Ovary (tissue), 9 donors: Measurements from ENCODE around the gene SLCO4C1. TPM values are rescaled to one million over a fixed set of nuclear protein-coding genes. Genes with fewer than 3 reads are reported as not detected.

Source experiments
- DNase-seq, 5 donors: peaks; one replicate each; pipeline ENCODE4 v3.0.0-alpha.2; 2019 to 2020
- H3K27ac ChIP-seq, 2 donors: fragments of 200-600 bp; one replicate each; pipeline versions ENCODE4 v1.5.1 to v1.8.0; 2019 to 2022
- H3K27me3 ChIP-seq: fragments of 200-600 bp; one replicate; pipeline ENCODE4 v1.8.0; 2022
- H3K36me3 ChIP-seq: fragments of 200-600 bp; sonication (generic); one replicate; pipeline ENCODE4 v1.5.1; 2019
- H3K4me1 ChIP-seq: one replicate; pipeline ENCODE4 v1.8.1; 2013; ENCODE audit warnings: mild to moderate bottlenecking, moderate library complexity; ENCODE audit not compliant: insufficient read depth
- H3K4me3 ChIP-seq: fragments of 200-600 bp; sonication (generic); one replicate; pipeline ENCODE4 v1.5.1; 2017
- H3K9me3 ChIP-seq, 2 donors: fragments of 200-600 bp in 1 of 2; sonication (generic) in 1 of 2; one replicate each; pipeline versions ENCODE4 v1.5.1 to v1.8.1; 2013 to 2019; ENCODE audit warnings: mild to moderate bottlenecking in 1 of 2, moderate library complexity in 1 of 2
- CTCF ChIP-seq, 3 donors: fragments of 450-650 bp in 2 of 3; fragments of 200-600 bp in 1 of 3; IDR thresholded peaks; one replicate each; pipeline versions ENCODE4 v1.5.1 to v1.8.0; 2016 to 2022; ENCODE audit warnings: antibody characterized with exemption in 3 of 3, mild to moderate bottlenecking in 1 of 3
- EP300 ChIP-seq: sonication (generic); formaldehyde crosslinking; IDR thresholded peaks from one replicate; pipeline ENCODE4 v1.6.1; 2017; ENCODE audit warnings: antibody characterized with exemption
- POLR2A ChIP-seq: fragments of 450-650 bp; IDR thresholded peaks from one replicate; pipeline ENCODE4 v1.6.1; 2017; ENCODE audit warnings: antibody characterized with exemption, mild to moderate bottlenecking, moderate library complexity
- WGBS, 3 donors: extraction: QIAGEN DNeasy Blood & Tissue Kit in 1 of 3; methylation state at CpG; one replicate each; pipeline versions ENCODE4 v1.1.5 to v1.1.7; 2013 to 2017; 5-methylcytosine and 5-hydroxymethylcytosine counted together
- intact Hi-C, 4 donors: fragments of 100-400 bp; cut with DNase I; formaldehyde crosslinking; loops; one replicate each; pipeline versions ENCODE4 v1.11.0 to v1.15.1; 2022 to 2023
- polyA plus RNA-seq, 2 donors: library from polyadenylated mRNA; stranded (reverse); fragments of 200-250 nt in 1 of 2; fragments of 350-450 nt in 1 of 2; fragmentation: Illumina TruSeq in 1 of 2; extraction: RNeasy Lipid Tissue Mini Kit (QIAGEN cat#74804) in 1 of 2; gene quantifications; one replicate each; pipeline ENCODE4 v1.2.3, GENCODE V29; 2013 to 2014
- total RNA-seq, 7 donors: library from RNA; depleted of rRNA in 2 of 7; stranded (reverse); fragments of >200 nt in 2 of 7; fragmentation: NEBNext Ultra II Directional in 3 of 7; extraction: Animal tissue kit (Norgen Biotek cat#: 25700) in 3 of 7; gene quantifications; one replicate each; pipeline versions ENCODE4 v1.1.0 to v1.2.4, GENCODE V29; 2016 to 2023
- donor health status: DM: no; HTN: no; CAD: no; lungs with moderate emphysema.
- donor health status: DM: no; HTN: no; CAD: no.
- donor health status: Bipolar disorder and iron deficiency.
- donor health status: DM: yes; HTN: yes; CAD: no.
- donor health status: DM: no; HTN: no; CAD: no.
- donor health status: DM: yes; HTN: yes; CAD: no.

Gene SLCO4C1
- total and polyA plus RNA-seq, 9 donors, result 0.05 to 0.50 (median 0.11) TPM; not detected in 3

- no peak for DNase-seq
Observed at GRCh38 chr5:102196481-102196880, 99.6 kb downstream of the SLCO4C1 start.

More at GRCh38 chr5:102196481-102196880, 99.6 kb downstream of the SLCO4C1 start:
- WGBS, 3 donors, result 83 to 89% (median 86%) methylated on average over 8 of the region's 8 CpGs
- H3K9me3 ChIP-seq, result no peaks in the 10 kb centered on the region
- intact Hi-C loops, result no loop called here
- no peak overlapping the region for H3K27ac ChIP-seq
- no peak overlapping the region for H3K4me3 ChIP-seq
- H3K36me3 ChIP-seq, result no peaks in the 10 kb centered on the region
- TF ChIP-seq POLR2A (no peak), EP300 (no peak), CTCF (IDR thresholded peaks at IDR 0.05) (no peak)
- H3K27me3 ChIP-seq, result no peaks in the 10 kb centered on the region
- H3K4me1 ChIP-seq, result no peaks in the 10 kb centered on the region

Other genes with a start within 250 kb of the SLCO4C1 start
- gene SLCO6A1, start 202.7 kb upstream of the SLCO4C1 start, total RNA-seq, result not detected
- not detected for gene SLCO6A1, start 202.7 kb upstream of the SLCO4C1 start, polyA plus RNA-seq